K562 (cell line): ENCODE data around the gene MRRF.
A peak's percentile ranks its signal among the peaks of the same experiment; 100 is the strongest.

Source experiments
- EP300 ChIP-seq: IDR thresholded peaks from 2 replicates; pipeline ENCODE4 v1.6.1; 2012; ENCODE audit warnings: low read length, improper control_type of control experiment
- HDGF ChIP-seq: fragments of 450-650 bp; IDR thresholded peaks from 2 replicates; pipeline ENCODE4 v1.6.1; 2016
- JUN ChIP-seq, 2 experiments: sonication (generic) in 1 of 2; formaldehyde crosslinking in 1 of 2; IDR thresholded peaks; 2 replicates each; pipeline versions ENCODE4 v1.6.1 to v1.8.0; 2012 to 2022; ENCODE audit warnings: borderline replicate concordance in 2 of 2, mild to moderate bottlenecking in 2 of 2, improper control_type of control experiment in 1 of 2, low read depth in 1 of 2, low read length in 1 of 2, missing genetic modification reagents in 1 of 2
- MYC ChIP-seq, 2 experiments: fragments of 250-450 bp in 1 of 2; sonication (Bioruptor Pico) in 1 of 2; IDR thresholded peaks; 2 replicates each; pipeline versions ENCODE4 v1.5.1 to v1.6.1; 2012 to 2021; ENCODE audit warnings: low read depth in 2 of 2, borderline replicate concordance in 1 of 2, improper control_type of control experiment in 1 of 2, low read length in 1 of 2, mild to moderate bottlenecking in 1 of 2, moderate library complexity in 1 of 2
- POLR2A ChIP-seq: fragments of 450-650 bp; conservative IDR thresholded peaks from 2 replicates; pipeline ENCODE4 v1.6.1; 2016
- SP2 ChIP-seq: IDR thresholded peaks from 2 replicates; pipeline ENCODE4 v1.6.1; 2011; ENCODE audit warnings: mild to moderate bottlenecking, low read depth, low read length, moderate library complexity; ENCODE audit not compliant: poor library complexity, severe bottlenecking; ENCODE audit errors: extremely low read depth
- TAF9B ChIP-seq: fragments of 450-650 bp; IDR thresholded peaks from 2 replicates; pipeline ENCODE4 v1.6.1; 2018; ENCODE audit warnings: mild to moderate bottlenecking; ENCODE audit not compliant: partially characterized antibody
- ZNF140 ChIP-seq: fragments of 250-450 bp; sonication (Bioruptor Pico); IDR thresholded peaks from 2 replicates; pipeline ENCODE4 v1.8.0; 2021; ENCODE audit warnings: moderate library complexity, mild to moderate bottlenecking, inconsistent platforms
- ZNF24 ChIP-seq: fragments of 450-650 bp; IDR thresholded peaks from 2 replicates; pipeline ENCODE4 v1.6.1; 2016
- TF ChIP-seq, protein P1 (sequence below): sonication (generic); formaldehyde crosslinking; IDR thresholded peaks from 2 replicates; pipeline ENCODE4 v1.5.0; 2020; ENCODE audit warnings: missing genetic modification reagents
- TF ChIP-seq, protein P2 (sequence below), 3 experiments: fragments of 200-800 bp in 1 of 3; sonication (Bioruptor generic) in 1 of 3; sonication (generic) in 1 of 3; formaldehyde crosslinking in 1 of 3; IDR thresholded peaks; 2 replicates each; pipeline versions ENCODE4 v1.6.1 to v1.8.0; 2016 to 2022; ENCODE audit warnings: mild to moderate bottlenecking in 2 of 3, missing compliant biosample characterization in 2 of 3, missing genetic modification characterization in 2 of 3, missing genetic modification reagents in 1 of 3
- TF ChIP-seq, protein P3 (sequence below), 3 experiments: IDR thresholded peaks in 2 of 3; conservative IDR thresholded peaks in 1 of 3; 2 replicates each; pipeline ENCODE4 v1.5.1; 2011 to 2012; ENCODE audit warnings: low read length in 3 of 3, mild to moderate bottlenecking in 3 of 3, control low read depth in 2 of 3, improper control_type of control experiment in 1 of 3, inconsistent platforms in 1 of 3, low read depth in 1 of 3, mixed read lengths in 1 of 3, moderate library complexity in 1 of 3; ENCODE audit not compliant: insufficient read depth in 2 of 3
- TF ChIP-seq, protein P4 (sequence below), 2 experiments: IDR thresholded peaks in 1 of 2; conservative IDR thresholded peaks in 1 of 2; 2 replicates each; pipeline ENCODE4 v1.6.1; 2016; ENCODE audit warnings: low read depth in 2 of 2, mild to moderate bottlenecking in 1 of 2, missing compliant biosample characterization in 1 of 2, missing genetic modification characterization in 1 of 2, moderate library complexity in 1 of 2

DNA sequence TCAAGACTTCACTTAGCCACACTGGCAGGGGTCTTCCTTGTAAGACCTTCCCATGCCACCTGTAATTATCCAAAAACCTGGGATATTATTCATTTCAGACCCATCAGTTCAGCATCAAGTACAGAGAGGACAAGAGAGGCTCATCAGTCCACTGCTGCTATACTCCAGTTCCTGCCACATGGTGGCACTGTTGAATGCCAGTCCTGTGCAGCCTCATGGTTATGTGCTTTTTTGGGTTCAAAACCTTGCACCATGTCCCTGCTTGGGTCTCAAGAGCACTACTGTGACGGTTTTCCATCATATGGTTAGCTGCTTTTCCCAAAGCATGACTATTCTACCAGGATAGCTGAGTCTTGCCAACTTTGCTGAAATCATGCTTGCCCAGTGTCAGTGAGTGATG lies 114.7 kb downstream of the MRRF start:
- no peak for TF ChIP-seq EP300
- no peak for TF ChIP-seq TAF9B
- TF ChIP-seq, protein P1, sequence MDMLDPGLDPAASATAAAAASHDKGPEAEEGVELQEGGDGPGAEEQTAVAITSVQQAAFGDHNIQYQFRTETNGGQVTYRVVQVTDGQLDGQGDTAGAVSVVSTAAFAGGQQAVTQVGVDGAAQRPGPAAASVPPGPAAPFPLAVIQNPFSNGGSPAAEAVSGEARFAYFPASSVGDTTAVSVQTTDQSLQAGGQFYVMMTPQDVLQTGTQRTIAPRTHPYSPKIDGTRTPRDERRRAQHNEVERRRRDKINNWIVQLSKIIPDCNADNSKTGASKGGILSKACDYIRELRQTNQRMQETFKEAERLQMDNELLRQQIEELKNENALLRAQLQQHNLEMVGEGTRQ, result no peak
- no peak for TF ChIP-seq HDGF
- TF ChIP-seq, protein P2, sequence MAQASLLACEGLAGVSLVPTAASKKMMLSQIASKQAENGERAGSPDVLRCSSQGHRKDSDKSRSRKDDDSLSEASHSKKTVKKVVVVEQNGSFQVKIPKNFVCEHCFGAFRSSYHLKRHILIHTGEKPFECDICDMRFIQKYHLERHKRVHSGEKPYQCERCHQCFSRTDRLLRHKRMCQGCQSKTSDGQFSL (CRISPR knock-in tag; IDR thresholded peaks at IDR 0.05), result no peak
- TF ChIP-seq, protein P2 (tag; IDR thresholded peaks at IDR 0.05), result no peak
- TF ChIP-seq, protein P3, sequence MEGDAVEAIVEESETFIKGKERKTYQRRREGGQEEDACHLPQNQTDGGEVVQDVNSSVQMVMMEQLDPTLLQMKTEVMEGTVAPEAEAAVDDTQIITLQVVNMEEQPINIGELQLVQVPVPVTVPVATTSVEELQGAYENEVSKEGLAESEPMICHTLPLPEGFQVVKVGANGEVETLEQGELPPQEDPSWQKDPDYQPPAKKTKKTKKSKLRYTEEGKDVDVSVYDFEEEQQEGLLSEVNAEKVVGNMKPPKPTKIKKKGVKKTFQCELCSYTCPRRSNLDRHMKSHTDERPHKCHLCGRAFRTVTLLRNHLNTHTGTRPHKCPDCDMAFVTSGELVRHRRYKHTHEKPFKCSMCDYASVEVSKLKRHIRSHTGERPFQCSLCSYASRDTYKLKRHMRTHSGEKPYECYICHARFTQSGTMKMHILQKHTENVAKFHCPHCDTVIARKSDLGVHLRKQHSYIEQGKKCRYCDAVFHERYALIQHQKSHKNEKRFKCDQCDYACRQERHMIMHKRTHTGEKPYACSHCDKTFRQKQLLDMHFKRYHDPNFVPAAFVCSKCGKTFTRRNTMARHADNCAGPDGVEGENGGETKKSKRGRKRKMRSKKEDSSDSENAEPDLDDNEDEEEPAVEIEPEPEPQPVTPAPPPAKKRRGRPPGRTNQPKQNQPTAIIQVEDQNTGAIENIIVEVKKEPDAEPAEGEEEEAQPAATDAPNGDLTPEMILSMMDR (IDR thresholded peaks at IDR 0.05 in 2 of 3, conservative IDR thresholded peaks at IDR 0.05 in 1 of 3; ENCODE audit: insufficient read depth in 2 of 3, low read depth in 1 of 3, low read length in 3 of 3), result peak; percentile 48 to 65 (median 60)
- no peak for TF ChIP-seq ZNF24
- no peak for TF ChIP-seq ZNF140 (CRISPR knock-in tag)
- no peak for TF ChIP-seq JUN (IDR thresholded peaks at IDR 0.05; ENCODE audit: borderline replicate concordance, low read depth, low read length)
- TF ChIP-seq JUN (CRISPR knock-in tag; IDR thresholded peaks at IDR 0.05; ENCODE audit: borderline replicate concordance), result no peak
- no peak for TF ChIP-seq POLR2A
- no peak for TF ChIP-seq SP2
- TF ChIP-seq, protein P4, sequence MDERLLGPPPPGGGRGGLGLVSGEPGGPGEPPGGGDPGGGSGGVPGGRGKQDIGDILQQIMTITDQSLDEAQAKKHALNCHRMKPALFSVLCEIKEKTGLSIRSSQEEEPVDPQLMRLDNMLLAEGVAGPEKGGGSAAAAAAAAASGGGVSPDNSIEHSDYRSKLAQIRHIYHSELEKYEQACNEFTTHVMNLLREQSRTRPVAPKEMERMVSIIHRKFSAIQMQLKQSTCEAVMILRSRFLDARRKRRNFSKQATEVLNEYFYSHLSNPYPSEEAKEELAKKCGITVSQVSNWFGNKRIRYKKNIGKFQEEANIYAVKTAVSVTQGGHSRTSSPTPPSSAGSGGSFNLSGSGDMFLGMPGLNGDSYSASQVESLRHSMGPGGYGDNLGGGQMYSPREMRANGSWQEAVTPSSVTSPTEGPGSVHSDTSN (CRISPR knock-in tag; IDR thresholded peaks at IDR 0.05; ENCODE audit: low read depth), result no peak
- TF ChIP-seq, protein P4 (tag; conservative IDR thresholded peaks at IDR 0.05; ENCODE audit: low read depth), result no peak
- TF ChIP-seq MYC (IDR thresholded peaks at IDR 0.05; ENCODE audit: low read depth, low read length), result no peak
- TF ChIP-seq MYC (CRISPR knock-in tag; IDR thresholded peaks at IDR 0.05; ENCODE audit: borderline replicate concordance, low read depth), result no peak
